Mucosa of rectum (tissue), 2 donors: Measurements from ENCODE around the gene TGFBR3.

ENCODE experiments used
- H3K27ac ChIP-seq, 2 donors: one replicate each; pipeline ENCODE4 v1.7.0; 2013; ENCODE audit warnings: inconsistent platforms in 2 of 2, low read depth in 2 of 2, low read length in 2 of 2
- H3K27me3 ChIP-seq, 2 donors: one replicate each; pipeline ENCODE4 v1.7.0; 2013; ENCODE audit warnings: low read length in 2 of 2; ENCODE audit not compliant: control insufficient read depth in 2 of 2, insufficient read depth in 2 of 2
- H3K36me3 ChIP-seq, 2 donors: one replicate each; pipeline ENCODE4 v1.7.0; 2013; ENCODE audit warnings: low read length in 2 of 2; ENCODE audit not compliant: control insufficient read depth in 2 of 2, insufficient read depth in 2 of 2
- H3K4me1 ChIP-seq, 2 donors: one replicate each; pipeline ENCODE4 v1.7.0; 2013; ENCODE audit warnings: low read length in 2 of 2, mild to moderate bottlenecking in 1 of 2; ENCODE audit not compliant: control insufficient read depth in 2 of 2, insufficient read depth in 2 of 2
- H3K4me3 ChIP-seq, 2 donors: one replicate each; pipeline ENCODE4 v1.7.0; 2013; ENCODE audit warnings: low read length in 2 of 2
- H3K9ac ChIP-seq, 2 donors: one replicate each; pipeline ENCODE4 v1.7.0; 2013; ENCODE audit warnings: low read length in 2 of 2, low read depth in 1 of 2, mild to moderate bottlenecking in 1 of 2
- H3K9me3 ChIP-seq, 2 donors: one replicate each; pipeline ENCODE4 v1.7.0; 2013; ENCODE audit warnings: low read length in 2 of 2; ENCODE audit not compliant: control insufficient read depth in 2 of 2
- donor health status: healthy.
- donor health status: Normal muscosa, but diverticular disease.

Gene TGFBR3

DNA sequence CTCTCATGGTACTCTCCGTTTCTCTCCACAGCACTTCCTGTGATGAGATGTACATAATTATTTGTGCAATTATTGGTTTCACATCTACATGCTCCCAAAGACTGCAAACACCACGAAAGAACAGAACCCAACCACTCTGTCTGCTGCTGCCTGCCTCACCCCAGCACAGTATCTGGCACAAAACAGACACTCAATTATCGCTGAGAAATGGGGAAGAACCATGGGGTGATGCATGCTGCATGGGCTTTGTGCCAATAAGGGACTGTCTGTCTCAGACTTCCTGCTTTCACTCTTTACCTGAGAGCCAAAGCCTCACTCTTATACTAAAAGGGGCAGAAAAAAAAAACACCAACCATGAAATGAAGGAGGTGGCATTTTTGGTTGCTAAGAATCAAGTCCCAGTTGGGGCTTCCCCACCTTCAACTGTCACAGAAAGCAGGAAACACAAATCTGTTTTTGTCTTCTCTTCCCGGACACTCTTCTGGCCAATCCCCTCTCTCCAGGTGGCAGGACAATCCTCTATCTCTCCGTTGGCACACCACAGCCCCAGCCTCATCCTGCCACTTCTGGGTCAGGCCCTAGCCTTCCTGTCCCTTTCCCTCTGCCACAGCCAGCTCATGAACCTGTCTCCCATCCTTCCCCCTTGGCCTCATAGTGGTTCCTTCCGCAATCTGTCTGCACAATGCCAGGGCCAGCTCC, 82.0 kb downstream of the TGFBR3 start:
- no peaks in the 10 kb centered on the region for H3K9me3 ChIP-seq
- H3K36me3 ChIP-seq, result no peaks in the 10 kb centered on the region
- H3K27me3 ChIP-seq, result no peaks in the 10 kb centered on the region
- peak overlapping the region in 1 of 2 donors; percentile 36 for H3K9ac ChIP-seq
- peak overlapping the region in 1 of 2 donors; percentile 17 for H3K4me3 ChIP-seq
- peak overlapping the region in 1 of 2 donors; percentile 53 for H3K27ac ChIP-seq
- peaks cover 9 to 10% of the 10 kb centered on the region in 2 donors for H3K4me1 ChIP-seq

DNA sequence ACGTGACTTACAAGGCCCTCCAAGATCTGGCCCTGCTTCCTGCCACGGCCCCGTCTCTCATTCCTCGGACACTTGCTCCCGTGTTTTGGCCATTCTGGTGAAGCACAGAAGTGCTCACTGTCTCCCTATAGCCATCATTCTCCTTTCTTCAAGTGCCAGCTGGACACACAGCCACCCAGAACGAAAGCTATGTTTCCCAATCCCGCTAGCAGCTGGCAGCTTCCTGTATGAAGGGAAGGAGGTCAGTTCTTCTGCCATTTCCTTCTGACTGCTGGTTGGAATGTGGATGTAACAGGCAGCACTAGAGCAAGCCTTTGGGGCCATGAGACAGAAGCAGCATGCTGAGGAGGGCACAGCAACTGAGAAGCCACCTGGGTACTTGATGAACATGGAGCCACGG, 82.8 kb downstream of the TGFBR3 start:
- Histone ChIP-seq H3K9me3 (no peaks in the 10 kb centered on the region), H3K4me1 (peaks cover 9 to 13% of the 10 kb centered on the region in 2 donors), H3K9ac (no peak overlapping the region), H3K36me3 (no peaks in the 10 kb centered on the region), H3K4me3 (no peak overlapping the region), H3K27me3 (no peaks in the 10 kb centered on the region), H3K27ac (no peak overlapping the region)

DNA sequence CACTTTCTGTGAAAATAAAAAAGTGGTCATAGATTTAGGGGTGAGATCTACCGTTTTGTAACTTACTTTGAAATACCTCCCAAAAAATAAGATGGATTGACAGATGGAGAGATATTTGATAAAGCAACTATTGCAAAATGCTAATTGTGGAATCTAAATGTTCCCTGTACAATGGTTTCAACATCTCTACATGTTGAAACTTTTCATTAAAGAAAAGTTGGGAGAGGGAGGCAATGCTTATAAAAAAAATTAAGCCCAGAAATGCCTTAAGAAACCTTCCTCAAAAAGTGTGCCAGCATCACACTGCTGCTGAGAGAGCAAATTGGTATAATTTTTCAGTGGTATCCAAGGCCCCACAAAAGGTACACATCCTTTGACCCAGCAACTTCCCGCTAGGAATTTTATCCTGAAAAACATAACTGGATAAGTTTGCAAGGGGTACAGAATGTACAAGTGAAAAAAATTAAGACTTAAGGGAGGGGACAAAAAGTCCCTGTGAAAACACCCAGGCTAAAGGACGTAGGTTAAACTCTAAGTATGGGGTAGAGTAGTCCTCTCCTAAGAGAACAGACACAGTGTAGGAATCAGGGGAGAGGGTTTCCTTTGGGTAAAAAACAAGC, 84.3 kb downstream of the TGFBR3 start:
- no peak overlapping the region for H3K27ac ChIP-seq
- no peaks in the 10 kb centered on the region for H3K9me3 ChIP-seq
- H3K27me3 ChIP-seq, result no peaks in the 10 kb centered on the region
- H3K36me3 ChIP-seq, result no peaks in the 10 kb centered on the region
- no peak overlapping the region for H3K9ac ChIP-seq
- no peak overlapping the region for H3K4me3 ChIP-seq
- peaks cover 9 to 13% of the 10 kb centered on the region in 2 donors for H3K4me1 ChIP-seq

DNA sequence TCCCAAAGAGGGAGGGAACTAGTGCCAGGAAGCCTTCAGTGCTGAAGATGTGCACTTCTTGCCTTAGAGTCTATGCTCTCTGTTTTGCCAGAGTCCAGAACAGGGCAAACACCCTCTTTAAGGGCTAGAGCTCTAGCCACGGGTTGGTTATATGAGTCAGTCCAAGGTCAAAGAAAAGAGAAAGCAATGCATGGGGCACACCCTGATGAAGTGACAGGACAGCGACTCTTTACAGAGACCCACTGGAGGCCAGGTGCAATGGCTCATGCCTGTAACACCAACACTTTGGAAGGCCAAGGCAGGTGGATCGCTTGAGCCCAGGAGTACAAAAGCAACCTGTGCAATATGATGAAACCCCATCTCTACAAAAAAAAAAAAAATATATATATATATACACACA, 86.1 kb downstream of the TGFBR3 start:
- Histone ChIP-seq H3K4me3 (no peak overlapping the region), H3K4me1 (peaks cover 9 to 13% of the 10 kb centered on the region in 2 donors), H3K9ac (no peak overlapping the region), H3K27ac (no peak overlapping the region), H3K9me3 (no peaks in the 10 kb centered on the region), H3K27me3 (no peaks in the 10 kb centered on the region), H3K36me3 (no peaks in the 10 kb centered on the region)

DNA sequence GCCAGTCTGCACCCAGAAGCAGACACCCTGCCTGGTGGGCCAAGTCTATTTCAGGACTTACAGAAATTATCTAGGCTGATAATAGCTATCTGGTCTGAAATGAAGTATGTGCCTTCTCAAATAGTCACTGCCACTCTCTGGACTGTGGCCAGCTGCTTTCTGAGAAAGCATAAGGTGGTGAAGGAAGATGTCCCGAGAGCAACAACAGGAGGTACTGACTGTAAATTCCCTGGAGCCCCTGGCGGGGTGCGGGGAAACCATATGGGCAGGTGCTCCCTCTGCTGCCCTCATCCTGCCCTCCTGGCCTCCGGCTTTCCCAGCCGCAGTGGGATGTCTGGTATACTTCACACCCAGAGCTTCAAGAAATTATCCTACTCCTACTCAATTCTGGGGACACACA, 86.8 kb downstream of the TGFBR3 start:
- no peak overlapping the region for H3K27ac ChIP-seq
- H3K9me3 ChIP-seq, result no peaks in the 10 kb centered on the region
- no peaks in the 10 kb centered on the region for H3K27me3 ChIP-seq
- no peak overlapping the region for H3K4me3 ChIP-seq
- no peak overlapping the region for H3K9ac ChIP-seq
- H3K4me1 ChIP-seq, result peaks cover 5 to 10% of the 10 kb centered on the region in 2 donors
- no peaks in the 10 kb centered on the region for H3K36me3 ChIP-seq

DNA sequence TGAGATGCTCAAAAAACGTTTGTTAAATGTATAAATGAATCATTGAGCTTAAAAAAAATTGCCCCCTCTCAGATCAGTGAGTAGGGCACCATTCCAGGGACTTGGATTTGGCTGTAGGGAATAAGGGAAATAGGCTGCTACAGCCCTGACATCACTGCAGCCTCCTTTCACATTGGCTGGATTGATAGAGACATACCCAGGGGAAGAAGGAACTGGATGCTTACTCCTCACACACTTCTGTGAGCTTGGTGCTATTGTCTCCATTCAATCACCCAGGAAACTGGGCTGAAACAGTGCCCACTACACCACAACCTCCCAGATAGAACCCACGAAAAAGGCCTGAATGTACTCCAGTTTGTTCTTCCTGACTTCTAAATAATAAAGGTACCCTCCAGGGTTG, 87.2 kb downstream of the TGFBR3 start:
- Histone ChIP-seq H3K9ac (no peak overlapping the region), H3K4me1 (peaks cover 1 to 6% of the 10 kb centered on the region in 2 donors)

DNA sequence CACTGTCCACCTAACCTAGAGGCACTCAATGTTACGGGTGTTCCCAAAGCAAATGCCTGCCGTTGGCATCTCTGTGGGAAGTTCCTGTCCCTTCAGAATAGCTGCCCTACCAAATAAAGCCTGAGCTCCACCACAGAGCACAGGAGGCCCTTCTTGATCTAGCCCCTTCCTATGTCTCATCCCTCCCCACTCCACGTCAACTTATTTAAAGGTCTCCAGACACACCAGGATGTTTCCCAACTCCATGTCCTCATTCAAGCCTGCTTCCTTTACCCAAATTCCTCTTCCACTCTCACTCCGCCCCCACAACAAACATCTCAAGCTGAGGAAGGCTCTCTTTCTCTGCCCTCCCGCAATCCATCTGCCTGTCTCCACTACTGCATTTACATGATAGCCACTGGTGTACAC, 87.7 kb downstream of the TGFBR3 start:
- Histone ChIP-seq H3K4me1 (peaks cover 0 to 3% of the 10 kb centered on the region in 2 donors), H3K27me3 (no peaks in the 10 kb centered on the region), H3K9me3 (no peaks in the 10 kb centered on the region), H3K27ac (no peak overlapping the region), H3K9ac (no peak overlapping the region), H3K4me3 (no peak overlapping the region), H3K36me3 (no peaks in the 10 kb centered on the region)

More for the DNA sequence above, 87.2 kb downstream of the TGFBR3 start:
- no peaks in the 10 kb centered on the region for H3K36me3 ChIP-seq
- no peaks in the 10 kb centered on the region for H3K27me3 ChIP-seq
- H3K27ac ChIP-seq, result no peak overlapping the region
- H3K9me3 ChIP-seq, result no peaks in the 10 kb centered on the region
- H3K4me3 ChIP-seq, result no peak overlapping the region

DNA sequence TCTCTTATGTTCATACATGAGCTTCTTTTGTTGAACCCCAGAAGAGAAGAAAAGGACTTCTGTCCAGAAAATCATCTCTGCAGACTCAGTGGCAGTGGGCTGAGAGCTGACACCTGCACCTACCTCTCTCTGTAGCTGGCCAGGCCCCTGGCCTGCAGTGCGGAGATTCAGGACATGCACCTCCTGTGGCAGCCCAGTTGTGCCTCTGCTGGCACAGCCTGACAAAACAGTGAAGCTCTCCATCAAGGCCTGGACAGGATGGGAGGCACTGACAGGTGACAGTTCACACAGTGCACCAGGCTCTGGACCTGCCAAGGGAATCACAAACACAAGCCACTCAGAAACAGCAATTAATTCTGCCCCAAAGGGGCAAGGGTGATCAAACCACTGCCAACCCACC, 88.8 kb downstream of the TGFBR3 start:
- Histone ChIP-seq H3K9me3 (no peaks in the 10 kb centered on the region), H3K4me1 (peaks cover 0 to 3% of the 10 kb centered on the region in 2 donors), H3K36me3 (no peaks in the 10 kb centered on the region), H3K27ac (no peak overlapping the region), H3K27me3 (no peaks in the 10 kb centered on the region), H3K4me3 (no peak overlapping the region), H3K9ac (no peak overlapping the region)

DNA sequence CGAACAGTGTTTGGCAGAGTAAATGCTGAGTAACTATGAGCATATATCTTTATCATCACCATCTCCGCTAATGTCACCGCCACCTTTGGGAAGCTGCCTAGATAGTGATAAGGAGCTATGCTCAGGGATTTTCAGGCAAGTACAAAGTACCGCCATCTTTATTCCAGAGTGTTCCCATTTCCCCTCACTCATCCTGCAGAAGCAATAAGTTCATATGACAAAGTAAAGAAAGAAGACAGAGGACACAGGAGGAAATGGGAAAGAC, 89.6 kb downstream of the TGFBR3 start:
- no peak overlapping the region for H3K27ac ChIP-seq
- no peaks in the 10 kb centered on the region for H3K9me3 ChIP-seq
- no peak overlapping the region for H3K9ac ChIP-seq
- no peak overlapping the region for H3K4me3 ChIP-seq
- no peaks in the 10 kb centered on the region for H3K27me3 ChIP-seq
- H3K4me1 ChIP-seq, result peaks cover 0 to 3% of the 10 kb centered on the region in 2 donors
- H3K36me3 ChIP-seq, result no peaks in the 10 kb centered on the region

DNA sequence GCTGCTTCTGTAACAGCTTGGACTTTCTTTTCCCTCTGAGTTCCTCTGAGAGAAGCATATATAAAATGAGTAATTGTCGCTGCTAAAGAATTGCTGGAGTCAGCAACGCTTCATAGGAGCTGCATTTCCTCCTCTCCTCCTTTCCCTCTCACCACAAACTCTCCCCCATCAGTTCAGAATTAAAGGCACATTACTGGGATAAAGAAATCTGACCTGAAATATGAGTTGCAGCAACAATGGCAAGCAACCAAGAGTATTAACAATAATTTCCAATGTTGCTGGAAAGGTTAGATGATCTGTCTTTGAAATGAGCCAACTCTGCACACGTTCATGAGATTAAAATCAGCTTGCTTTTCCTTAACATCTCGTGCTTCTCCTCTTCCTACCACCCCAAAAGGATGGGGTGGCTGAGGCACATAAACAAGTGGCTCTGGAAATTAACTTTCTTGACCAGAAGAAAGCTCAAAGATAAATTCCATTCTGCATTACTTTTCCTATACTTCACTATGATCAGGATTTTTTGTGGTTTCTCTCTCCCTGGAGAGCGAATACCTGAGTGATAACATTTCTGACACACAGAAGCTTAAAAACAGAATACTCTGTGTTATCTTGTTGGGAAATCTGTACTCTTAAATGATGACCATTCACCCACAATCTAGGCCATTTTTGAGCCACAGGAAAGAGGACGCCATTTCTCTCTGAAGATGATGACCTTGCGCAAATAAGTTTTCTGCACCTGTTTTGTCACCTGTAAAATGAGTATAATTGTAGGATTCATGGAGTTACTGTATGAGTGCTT, 90.2 kb downstream of the TGFBR3 start:
- Histone ChIP-seq H3K4me3 (no peak overlapping the region), H3K9ac (no peak overlapping the region), H3K27me3 (no peaks in the 10 kb centered on the region), H3K4me1 (peaks cover 0 to 3% of the 10 kb centered on the region in 2 donors), H3K36me3 (no peaks in the 10 kb centered on the region), H3K9me3 (no peaks in the 10 kb centered on the region), H3K27ac (no peak overlapping the region)
